ENCODE measurements around the gene EMILIN3. TPM values are rescaled to one million over a fixed set of nuclear protein-coding genes. Genes with fewer than 3 reads are reported as not detected.

The EMILIN3 gene
- total RNA-seq, 1 experiment from 2014 or later, result 0.12 TPM

- no peak for DNase-seq (ENCODE audit: low read depth)
Measured at GRCh38 chr20:41347523-41348429, 18.8 kb downstream of the EMILIN3 start.

DNA sequence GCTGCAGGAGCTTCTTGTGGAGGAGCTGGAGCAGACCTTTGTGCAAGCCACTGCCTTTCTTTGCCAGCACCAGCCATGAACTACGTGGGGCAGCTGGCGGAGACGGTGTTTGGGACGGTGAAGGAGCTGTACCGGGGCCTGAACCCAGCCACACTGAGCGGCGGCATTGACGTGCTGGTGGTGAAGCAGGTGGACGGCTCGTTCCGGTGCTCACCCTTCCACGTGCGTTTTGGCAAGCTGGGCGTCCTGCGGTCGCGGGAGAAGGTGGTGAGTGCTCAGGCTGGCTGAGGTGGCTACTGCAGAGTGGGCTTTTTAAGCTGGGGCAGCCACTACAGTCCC is 20.9 kb downstream of the EMILIN3 start:
- DNase-seq (ENCODE audit: low read depth), result no peak

DNA sequence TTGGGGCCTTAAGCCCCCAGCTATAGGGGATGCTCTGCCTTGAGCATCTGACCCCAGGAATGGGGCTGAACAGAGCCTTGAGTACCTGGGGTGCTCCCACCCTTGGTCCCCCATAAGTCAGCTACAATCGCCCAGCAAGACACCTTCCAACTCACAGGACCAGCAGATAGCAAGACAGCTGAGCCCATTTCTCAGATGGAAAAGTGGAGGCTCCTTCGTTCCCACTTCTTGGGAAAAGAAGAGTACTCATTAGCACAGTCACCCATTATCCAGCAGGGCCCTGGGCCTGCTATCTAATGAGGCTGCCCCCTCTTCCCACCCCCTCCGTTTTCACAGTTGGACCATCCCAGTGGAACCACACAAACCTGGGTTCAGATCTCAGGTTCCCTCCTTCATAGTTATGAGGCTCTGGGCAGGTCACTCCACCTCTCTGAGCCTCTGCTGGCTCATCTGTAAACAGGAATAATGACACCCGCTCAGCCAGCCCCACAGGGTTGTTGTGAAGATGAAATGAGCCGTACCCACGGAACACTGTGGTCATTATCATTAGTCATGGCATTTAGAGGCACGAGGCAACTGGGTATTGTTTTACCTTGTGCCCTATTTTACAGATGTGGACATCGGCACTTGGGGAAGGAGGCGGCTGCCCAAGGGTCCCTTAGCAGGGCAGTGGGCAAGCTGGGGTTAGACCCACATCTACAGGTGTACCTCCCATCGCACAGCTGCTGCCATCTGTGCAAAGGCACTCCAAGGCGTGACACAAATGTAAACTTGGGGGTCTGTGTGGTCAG is 21.5 kb downstream of the EMILIN3 start:
- DNase-seq (ENCODE audit: low read depth), result peak; percentile 26

- DNase-seq (ENCODE audit: low read depth), result no peak
Measured at GRCh38 chr20:41344477-41344876, 22.1 kb downstream of the EMILIN3 start.

DNA sequence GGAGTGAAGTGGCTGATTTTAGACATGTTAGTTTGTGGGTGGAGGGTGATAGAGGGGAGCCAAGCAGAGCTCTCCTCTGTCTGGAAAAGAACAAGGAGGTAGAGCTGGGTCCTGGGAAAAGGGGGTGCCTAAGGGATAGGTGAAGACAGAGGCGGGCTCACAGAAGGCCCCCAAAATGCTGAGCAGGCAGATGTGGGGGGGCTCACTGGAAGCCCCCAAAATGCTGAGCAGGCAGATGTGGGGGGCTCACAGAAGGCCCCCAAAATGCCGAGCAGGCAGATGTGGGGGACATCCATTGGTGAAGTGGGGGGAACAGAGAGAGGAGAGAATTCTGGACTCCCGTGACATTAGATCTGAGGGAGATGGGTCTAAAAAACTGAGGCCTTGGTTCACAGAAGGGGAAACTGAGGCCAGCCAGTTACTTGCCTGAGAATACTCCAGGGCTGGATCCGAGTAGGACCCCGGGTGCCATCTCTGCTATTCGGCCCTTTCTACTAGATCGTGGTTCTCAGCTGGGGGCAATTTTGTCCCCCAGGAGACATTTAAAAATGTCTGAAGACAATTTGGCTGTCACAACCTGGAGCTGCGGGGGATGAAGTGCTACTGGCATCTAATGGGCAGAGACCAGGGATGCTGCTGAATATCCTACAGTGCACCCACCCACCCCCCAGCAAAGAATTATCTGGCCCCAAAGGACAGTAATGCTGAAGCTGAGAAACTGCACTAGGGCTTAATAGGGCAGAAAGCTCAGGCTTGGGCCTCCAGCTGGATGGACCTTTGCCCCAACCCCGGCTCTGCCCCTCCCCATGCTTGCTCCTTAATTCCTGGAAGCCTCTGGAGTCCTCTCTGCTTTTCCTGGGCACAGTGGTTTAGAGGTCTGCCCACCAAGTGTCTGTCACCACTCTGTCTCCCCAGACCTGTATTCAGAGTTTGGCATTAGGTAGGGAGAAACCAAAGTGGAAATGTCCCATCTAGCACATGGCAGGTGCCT is 23.8 kb downstream of the EMILIN3 start:
- no peak for DNase-seq (ENCODE audit: low read depth)

GRCh38 chr20:41340327-41341055 is 26.1 kb downstream of the EMILIN3 start, which contains the start of gene LPIN3:
Gene LPIN3 (plus strand): TSS chr20:41340821. CDS start chr20:41345804, 4,983 bp downstream.
- peak; percentile 91 for DNase-seq (ENCODE audit: low read depth)

DNA sequence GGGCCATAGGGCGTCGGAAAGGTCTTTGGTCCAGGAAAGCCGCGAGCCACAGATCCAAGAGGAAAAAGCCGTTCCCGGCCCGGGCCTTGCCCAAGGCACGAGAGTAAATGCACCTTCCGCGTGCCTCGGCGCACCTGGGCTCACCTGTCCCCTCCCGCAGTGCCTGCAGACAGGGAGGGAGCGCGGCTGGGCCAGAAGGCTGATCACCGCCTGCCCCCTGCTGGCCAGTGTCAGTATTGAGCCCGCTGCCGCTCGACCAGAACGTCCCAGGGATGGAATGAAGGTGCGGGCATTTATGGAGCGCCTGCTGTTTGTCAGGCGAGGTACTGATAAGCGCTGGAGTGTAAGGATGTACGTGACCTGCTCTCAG is 26.7 kb downstream of the EMILIN3 start:
- peak; percentile 69 for DNase-seq (ENCODE audit: low read depth)

GRCh38 chr20:41336711-41337492 is 29.7 kb downstream of the EMILIN3 start:
- DNase-seq (ENCODE audit: low read depth), result no peak

GRCh38 chr20:41335591-41335990 is 31.0 kb downstream of the EMILIN3 start:
- DNase-seq (ENCODE audit: low read depth), result no peak

- DNase-seq (ENCODE audit: low read depth), result no peak
Measured at GRCh38 chr20:41334443-41335421, 31.9 kb downstream of the EMILIN3 start.

- DNase-seq (ENCODE audit: low read depth), result no peak
Measured at GRCh38 chr20:41334036-41334435, 32.6 kb downstream of the EMILIN3 start.

DNA sequence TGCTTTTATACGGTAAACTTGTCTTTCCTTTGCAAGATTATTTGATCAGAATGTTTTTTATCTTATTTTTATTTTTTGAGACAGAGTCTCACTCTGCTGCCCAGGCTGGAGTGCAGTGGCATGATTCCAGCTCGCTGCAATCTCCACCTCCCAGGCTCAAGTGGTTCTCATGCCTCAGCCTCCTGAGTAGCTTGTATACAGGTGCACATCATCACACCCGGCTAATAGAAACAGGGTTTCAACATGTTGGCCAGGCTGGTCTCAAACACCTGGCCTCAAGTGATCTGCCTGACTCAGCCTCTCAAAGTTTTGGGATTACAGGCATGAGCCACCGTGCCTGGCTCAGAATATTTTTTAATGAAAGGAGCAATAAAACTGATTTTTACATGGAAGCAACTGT is 34.9 kb downstream of the EMILIN3 start:
- DNase-seq (ENCODE audit: low read depth), result no peak

GRCh38 chr20:41330941-41331340 is 35.7 kb downstream of the EMILIN3 start:
- no peak for DNase-seq (ENCODE audit: low read depth)

DNA sequence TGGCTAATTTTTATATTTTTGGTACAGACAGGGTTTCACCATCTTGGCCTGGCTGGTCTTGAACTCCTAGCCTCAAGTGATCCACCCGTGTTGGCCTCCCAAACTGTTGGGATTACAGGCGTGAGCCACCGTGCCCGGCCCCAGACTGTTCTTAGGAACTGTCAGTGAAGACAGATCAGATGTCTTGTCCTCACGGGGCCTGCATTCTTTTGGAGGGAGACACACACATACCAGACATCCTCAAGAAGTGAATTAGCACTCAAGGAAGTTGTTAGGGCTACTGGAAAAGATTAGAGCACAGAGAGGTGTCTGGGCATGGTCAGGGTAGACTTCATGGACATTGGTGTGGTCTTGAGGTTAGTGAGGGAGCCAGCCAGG is 36.3 kb downstream of the EMILIN3 start:
- no peak for DNase-seq (ENCODE audit: low read depth)

GRCh38 chr20:41329435-41330342 is 36.9 kb downstream of the EMILIN3 start:
- peak; percentile 100 for DNase-seq (ENCODE audit: low read depth)

- DNase-seq (ENCODE audit: low read depth), result no peak
Measured at GRCh38 chr20:41327178-41327577, 39.4 kb downstream of the EMILIN3 start.

DNA sequence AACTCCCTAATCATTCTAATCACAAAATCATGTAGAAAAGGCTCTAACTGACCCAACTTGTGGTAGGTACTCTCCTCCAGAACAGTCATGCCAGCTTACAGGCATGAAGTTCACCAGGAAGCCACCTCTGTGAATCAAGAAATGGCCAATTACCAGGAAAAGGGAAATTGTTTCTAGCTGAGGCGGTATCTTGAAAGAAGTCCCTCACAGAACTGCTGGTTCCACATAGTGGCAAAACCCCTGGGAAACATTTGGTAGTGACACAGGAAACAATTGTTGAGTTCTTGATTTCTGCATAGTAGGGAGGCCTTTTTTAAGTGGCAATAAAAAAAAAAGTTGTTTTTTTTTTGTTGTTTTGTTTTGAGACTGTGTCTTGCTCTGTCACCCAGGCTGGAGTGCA is 45.6 kb downstream of the EMILIN3 start:
- DNase-seq (ENCODE audit: low read depth), result no peak

DNA sequence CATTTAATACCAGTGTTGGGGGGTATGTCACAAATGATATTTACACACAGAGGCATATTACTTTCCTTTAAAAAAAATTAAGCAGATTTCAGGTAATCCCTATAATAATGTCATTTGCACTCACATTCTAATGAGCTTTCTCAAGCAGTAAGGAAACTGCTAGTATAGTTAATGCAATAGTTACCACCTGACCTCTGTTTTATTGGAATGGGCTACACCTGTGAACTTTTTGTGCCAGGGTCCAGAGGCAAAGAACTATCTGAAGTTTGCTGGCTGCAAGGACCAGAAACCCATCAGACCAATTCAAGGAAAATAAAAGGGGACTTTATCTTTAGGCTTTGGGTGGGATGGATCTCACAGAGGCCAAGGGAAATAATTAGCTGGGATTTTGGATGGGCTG is 46.2 kb downstream of the EMILIN3 start:
- no peak for DNase-seq (ENCODE audit: low read depth)
